ENCODE results near the gene FBXL16. TPM values are rescaled to one million over a fixed set of nuclear protein-coding genes. Genes with fewer than 3 reads are reported as not detected.

FBXL16 gene
- total RNA-seq, 1 donor from 2014 or later: 85.1 TPM

GRCh38 chr16:740764-741505, 35.3 kb upstream of the FBXL16 start, which contains the start of gene CIAO3:
CIAO3 (minus strand) TSS chr16:740997; CDS start chr16:740985, 12 bp downstream.
- H3K27ac Mint-ChIP-seq (ENCODE audit: unreplicated experiment): no peak within 1 kb of the TSS
- H3K9me3 Mint-ChIP-seq (ENCODE audit: unreplicated experiment): peaks cover 4% of the 10 kb centered on the region
- no peaks in the 10 kb centered on the region for H3K36me3 Mint-ChIP-seq (ENCODE audit: unreplicated experiment)
- H3K4me1 Mint-ChIP-seq (ENCODE audit: low read depth, unreplicated experiment): no peaks in the 10 kb centered on the region
- peak; percentile 98 for TF ChIP-seq CTCF (IDR thresholded peaks at IDR 0.05; ENCODE audit: partially characterized antibody, unreplicated experiment)
- DNase-seq: peak; percentile 95
- H3K4me3 Mint-ChIP-seq (ENCODE audit: unreplicated experiment): peak within 1 kb of the TSS; percentile 84
- peaks cover 8% of the 10 kb centered on the region for H3K27me3 Mint-ChIP-seq (ENCODE audit: unreplicated experiment)

- Mint-ChIP-seq H3K36me3 (ENCODE audit: unreplicated experiment) (no peaks in the 10 kb centered on the region), H3K27ac (ENCODE audit: unreplicated experiment) (no peak overlapping the region), H3K4me3 (ENCODE audit: unreplicated experiment) (peak overlapping the region; percentile 78), H3K27me3 (ENCODE audit: unreplicated experiment) (peaks cover 8% of the 10 kb centered on the region), H3K4me1 (ENCODE audit: low read depth, unreplicated experiment) (no peaks in the 10 kb centered on the region), H3K9me3 (ENCODE audit: unreplicated experiment) (peaks cover 4% of the 10 kb centered on the region)
- TF ChIP-seq CTCF (IDR thresholded peaks at IDR 0.05; ENCODE audit: partially characterized antibody, unreplicated experiment): no peak
- no peak for DNase-seq
Measured at GRCh38 chr16:740459-740763, 34.8 kb upstream of the FBXL16 start.

GRCh38 chr16:739560-740458, 34.2 kb upstream of the FBXL16 start:
- Mint-ChIP-seq H3K27me3 (ENCODE audit: unreplicated experiment) (peaks cover 11% of the 10 kb centered on the region), H3K36me3 (ENCODE audit: unreplicated experiment) (no peaks in the 10 kb centered on the region), H3K4me1 (ENCODE audit: low read depth, unreplicated experiment) (no peaks in the 10 kb centered on the region), H3K4me3 (ENCODE audit: unreplicated experiment) (peak overlapping the region; percentile 78), H3K9me3 (ENCODE audit: unreplicated experiment) (peaks cover 6% of the 10 kb centered on the region), H3K27ac (ENCODE audit: unreplicated experiment) (no peak overlapping the region)
- TF ChIP-seq CTCF (IDR thresholded peaks at IDR 0.05; ENCODE audit: partially characterized antibody, unreplicated experiment): no peak
- no peak for DNase-seq

DNA sequence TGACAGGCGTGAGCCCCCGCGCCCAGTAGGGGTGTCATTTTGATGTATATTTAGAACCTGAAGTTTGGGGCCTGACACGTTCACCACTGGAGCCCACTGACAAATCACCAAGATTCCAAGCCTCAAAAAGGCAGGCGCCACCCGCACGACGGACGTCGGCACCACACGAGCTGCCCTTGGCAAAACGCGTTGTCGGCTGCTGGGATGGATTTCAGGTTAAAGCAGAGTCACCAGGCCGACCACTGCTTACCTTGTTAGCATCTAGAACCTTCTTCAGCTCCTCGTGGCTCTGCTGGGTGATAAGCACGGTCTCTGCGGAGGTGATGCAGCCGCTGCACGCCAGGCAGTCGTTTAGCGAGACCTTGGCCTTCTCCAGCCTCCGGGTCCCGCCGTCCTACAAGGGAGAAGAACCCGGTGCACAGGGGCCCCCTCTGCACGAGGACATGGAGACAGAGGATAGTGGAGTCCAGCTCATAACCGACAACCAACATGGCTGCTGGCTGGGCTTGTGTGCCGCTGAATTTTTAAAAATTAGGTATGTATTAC, 31.4 kb upstream of the FBXL16 start:
- no peak for TF ChIP-seq CTCF (IDR thresholded peaks at IDR 0.05; ENCODE audit: partially characterized antibody, unreplicated experiment)
- Mint-ChIP-seq H3K4me3 (ENCODE audit: unreplicated experiment) (no peak overlapping the region), H3K4me1 (ENCODE audit: low read depth, unreplicated experiment) (no peaks in the 10 kb centered on the region), H3K27me3 (ENCODE audit: unreplicated experiment) (peaks cover 13% of the 10 kb centered on the region), H3K36me3 (ENCODE audit: unreplicated experiment) (no peaks in the 10 kb centered on the region), H3K27ac (ENCODE audit: unreplicated experiment) (no peak overlapping the region), H3K9me3 (ENCODE audit: unreplicated experiment) (peaks cover 6% of the 10 kb centered on the region)
- no peak for DNase-seq
